A549 treated with DMSO at 1 μM for 4 hours (cell line): Measurements from ENCODE around the gene SLC46A3. TPM values are rescaled to one million over a fixed set of nuclear protein-coding genes. Genes with fewer than 3 reads are reported as not detected.

Experiments used
- total RNA-seq: library from RNA; stranded (reverse); fragments of 200-300 nt; extraction: Qiagen RNA extraction; gene quantifications from 5 replicates; pipeline ENCODE4 v1.2.3, GENCODE V29; 2022; ENCODE audit warnings: low read depth

Gene SLC46A3, protein sequence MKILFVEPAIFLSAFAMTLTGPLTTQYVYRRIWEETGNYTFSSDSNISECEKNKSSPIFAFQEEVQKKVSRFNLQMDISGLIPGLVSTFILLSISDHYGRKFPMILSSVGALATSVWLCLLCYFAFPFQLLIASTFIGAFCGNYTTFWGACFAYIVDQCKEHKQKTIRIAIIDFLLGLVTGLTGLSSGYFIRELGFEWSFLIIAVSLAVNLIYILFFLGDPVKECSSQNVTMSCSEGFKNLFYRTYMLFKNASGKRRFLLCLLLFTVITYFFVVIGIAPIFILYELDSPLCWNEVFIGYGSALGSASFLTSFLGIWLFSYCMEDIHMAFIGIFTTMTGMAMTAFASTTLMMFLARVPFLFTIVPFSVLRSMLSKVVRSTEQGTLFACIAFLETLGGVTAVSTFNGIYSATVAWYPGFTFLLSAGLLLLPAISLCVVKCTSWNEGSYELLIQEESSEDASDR
- 1.8 to 2.3 TPM (median 1.9 TPM) in 5 replicates for total RNA-seq

DNA sequence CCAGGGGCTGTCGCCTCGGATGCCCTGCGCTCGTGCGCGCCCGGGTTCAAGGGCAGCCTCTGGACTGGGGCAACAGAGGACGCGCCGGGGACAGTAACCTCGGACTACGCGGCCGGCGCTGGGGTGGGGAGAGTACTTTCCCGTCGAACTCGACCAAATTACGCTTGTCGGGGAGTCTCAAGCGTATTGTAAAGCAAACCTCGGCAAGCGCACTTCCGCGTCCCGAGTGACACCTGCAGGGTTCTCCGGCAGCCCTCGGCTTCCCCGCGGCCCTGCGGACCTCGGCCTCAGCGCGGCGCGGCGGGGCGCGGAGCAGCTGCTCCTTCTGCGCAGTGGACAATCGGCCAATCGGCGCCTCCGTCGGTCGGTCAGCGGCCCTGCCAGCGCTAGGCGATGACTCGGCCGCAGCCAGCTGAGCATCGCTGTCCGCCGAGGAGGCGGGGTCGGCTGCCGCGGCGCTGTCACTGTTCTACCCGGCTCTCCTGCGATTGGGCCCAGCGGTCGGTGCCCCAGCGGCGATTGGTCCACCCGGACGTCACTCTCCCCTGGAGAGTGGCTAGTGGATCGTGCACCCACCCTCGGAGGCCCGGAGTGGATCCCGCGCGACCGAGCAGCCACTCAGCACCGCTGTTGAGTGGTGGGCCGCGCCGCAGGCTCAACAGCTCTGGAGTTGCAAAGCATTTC lies at the start of gene SLC46A3:
Gene SLC46A3 (minus strand): TSS at position 428 of the 684 bp plus-strand sequence. CDS start 972 bp downstream, outside the sequence.

DNA sequence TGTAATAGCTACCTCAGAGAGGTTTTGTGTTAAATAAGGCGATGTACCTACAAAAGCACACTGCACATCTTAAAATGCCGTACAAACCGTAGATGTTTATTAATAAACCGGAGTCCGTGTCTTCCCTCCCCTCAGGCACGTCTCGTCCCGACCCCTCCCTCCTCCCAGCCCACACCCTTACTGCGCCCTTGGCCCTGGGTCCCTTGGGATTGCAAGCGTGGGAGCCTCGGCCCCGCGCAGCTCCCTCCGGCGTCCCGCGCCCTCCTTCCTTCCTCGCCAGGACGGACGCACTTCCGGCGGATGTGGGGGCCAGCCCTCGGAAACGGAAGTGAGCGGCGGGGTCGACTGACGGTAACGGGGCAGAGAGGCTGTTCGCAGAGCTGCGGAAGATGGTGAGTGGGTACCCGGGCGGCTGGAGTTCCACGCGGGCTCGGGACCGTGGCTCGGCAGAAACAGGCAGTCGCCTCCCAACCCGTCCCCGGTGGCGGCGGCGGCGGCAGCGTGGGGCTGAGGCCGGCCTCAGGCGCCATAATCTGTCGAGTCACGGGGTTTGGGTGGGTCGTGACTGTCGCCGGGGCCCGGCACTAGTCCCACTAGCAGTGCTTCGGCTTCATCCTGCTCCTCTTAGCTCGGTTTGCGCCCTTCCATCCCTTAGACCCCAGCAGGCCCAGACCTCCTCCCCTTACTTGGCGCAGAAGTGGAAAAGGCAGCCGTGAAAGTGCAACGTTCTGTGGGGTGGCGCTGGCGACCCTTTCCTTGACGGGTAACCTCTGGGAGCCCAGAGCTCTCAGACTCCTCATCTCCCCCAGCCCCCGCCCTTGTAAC lies 59.8 kb downstream of the SLC46A3 start, which contains the start of gene POMP:
Gene POMP (plus strand): TSS at position 335 of the 825 bp plus-strand sequence. CDS start 55 bp downstream, at position 390.

Other genes with a start within 250 kb of the SLC46A3 start
- gene FLT1, start 223.8 kb downstream of the SLC46A3 start, total RNA-seq, result 0.05 TPM in 1 of 5 replicates, not detected in the others
- gene POMP, start 59.8 kb downstream of the SLC46A3 start, total RNA-seq, result 102 to 126 TPM (median 115 TPM) in 5 replicates
- 0.01 TPM in 2 of 5 replicates, not detected in the others for gene MTUS2, start 101.4 kb upstream of the SLC46A3 start, total RNA-seq